Activated CD8-positive, alpha-beta memory T cell treated with anti-CD3 and anti-CD28 coated beads, Interleukin-2, amount 50 U/mL, for 24 hours (primary cell): ENCODE results near the gene LAMP2.
"Not testable (repeated sequence)": the region's sequence is repeated elsewhere in the genome, so short reads cannot be mapped to it uniquely, and the experiment has no call there.

ENCODE experiments used
- DNase-seq: peaks from one replicate; pipeline ENCODE4 v3.0.0-alpha.2; 2020; ENCODE audit errors: extremely low read depth

The LAMP2 gene

GRCh38 chrX:120468825-120469525, at the start of gene LAMP2:
LAMP2 (minus strand) TSS chrX:120469296; CDS start chrX:120469169, 127 bp downstream.
- DNase-seq: peak; percentile 47

- no peak for DNase-seq
These were observed 48.8 kb upstream of the LAMP2 start for GRCh38 chrX:120517936-120518335.

GRCh38 chrX:120514236-120514635, 45.1 kb upstream of the LAMP2 start:
- no peak for DNase-seq

GRCh38 chrX:120512627-120513026, 43.5 kb upstream of the LAMP2 start:
- DNase-seq: no peak

GRCh38 chrX:120512222-120512621, 43.1 kb upstream of the LAMP2 start:
- no peak for DNase-seq

GRCh38 chrX:120504569-120504968, 35.5 kb upstream of the LAMP2 start:
- no peak for DNase-seq

GRCh38 chrX:120499301-120500072, 30.4 kb upstream of the LAMP2 start:
- no peak for DNase-seq

- not testable (repeated sequence) for DNase-seq
These were observed 21.0 kb upstream of the LAMP2 start for GRCh38 chrX:120490119-120490518.

- DNase-seq: no peak
These were observed 17.7 kb upstream of the LAMP2 start for GRCh38 chrX:120486786-120487185.

- peak; percentile 18 for DNase-seq
These were observed 16.8 kb upstream of the LAMP2 start for GRCh38 chrX:120485638-120486520.

- DNase-seq: no peak
These were observed 16.2 kb upstream of the LAMP2 start for GRCh38 chrX:120485315-120485637.

GRCh38 chrX:120477453-120477852, 8.4 kb upstream of the LAMP2 start:
- no peak for DNase-seq

GRCh38 chrX:120476714-120477113, 7.6 kb upstream of the LAMP2 start:
- DNase-seq: no peak

- DNase-seq: not testable (repeated sequence)
These were observed 6.4 kb upstream of the LAMP2 start for GRCh38 chrX:120475447-120475846.

- DNase-seq: no peak
These were observed 5.0 kb upstream of the LAMP2 start for GRCh38 chrX:120474085-120474484.

GRCh38 chrX:120469657-120470056, 561 bp upstream of the LAMP2 start:
- not testable (repeated sequence) for DNase-seq

GRCh38 chrX:120468479-120468824, 644 bp downstream of the LAMP2 start:
- DNase-seq: no peak

GRCh38 chrX:120468071-120468470, 1.0 kb downstream of the LAMP2 start:
- DNase-seq: no peak

- DNase-seq: no peak
These were observed 4.7 kb downstream of the LAMP2 start for GRCh38 chrX:120464411-120464810.

GRCh38 chrX:120463241-120463640, 5.9 kb downstream of the LAMP2 start:
- DNase-seq: no peak

- DNase-seq: no peak
These were observed 6.7 kb downstream of the LAMP2 start for GRCh38 chrX:120462370-120462769.

- no peak for DNase-seq
These were observed 9.8 kb downstream of the LAMP2 start for GRCh38 chrX:120459309-120459708.
